Keratinocyte (primary cell): ENCODE results near the gene BCL2L12. TPM values are rescaled to one million over a fixed set of nuclear protein-coding genes. Genes with fewer than 3 reads are reported as not detected.

ENCODE experiments used
- DNase-seq: peaks from one replicate; pipeline ENCODE4 v3.0.0-alpha.2; 2011; ENCODE audit warnings: low read depth, missing footprints, low spot score
- FAIRE-seq: peaks from 2 replicates; lab custom pipeline; 2011; peaks lifted over from hg19 to GRCh38; lab: Jason Lieb, UNC
- H2AFZ ChIP-seq: 2 replicates; pipeline ENCODE4 v1.6.0; 2012; ENCODE audit warnings: low read length, control low read depth, inconsistent platforms; ENCODE audit not compliant: control insufficient read depth
- H3K27ac ChIP-seq: 2 replicates; pipeline ENCODE4 v1.5.1; 2011; ENCODE audit warnings: low read length; ENCODE audit not compliant: control insufficient read depth, insufficient read depth
- H3K27me3 ChIP-seq: 3 replicates; pipeline ENCODE4 v1.6.0; 2011; ENCODE audit warnings: low read length; ENCODE audit not compliant: control insufficient read depth, insufficient read depth; ENCODE audit errors: extremely low read depth
- H3K36me3 ChIP-seq, 2 experiments: 2 replicates in 1 of 2; 3 replicates in 1 of 2; pipeline ENCODE4 v1.5.1; 2011; ENCODE audit warnings: low read length in 2 of 2, mild to moderate bottlenecking in 1 of 2; ENCODE audit not compliant: control insufficient read depth in 2 of 2, insufficient read depth in 2 of 2; ENCODE audit errors: extremely low read depth in 1 of 2
- H3K4me1 ChIP-seq: 3 replicates; pipeline ENCODE4 v1.5.1; 2011; ENCODE audit warnings: low read length; ENCODE audit not compliant: control insufficient read depth, insufficient read depth; ENCODE audit errors: extremely low read depth
- H3K4me2 ChIP-seq: 3 replicates; pipeline ENCODE4 v1.6.0; 2011; ENCODE audit warnings: low read depth, low read length; ENCODE audit not compliant: control insufficient read depth, insufficient read depth; ENCODE audit errors: extremely low read depth
- H3K4me3 ChIP-seq, 3 experiments: fragments of 200-600 bp in 1 of 3; sonication (generic) in 1 of 3; 2 replicates in 2 of 3; 3 replicates in 1 of 3; pipeline ENCODE4 v1.5.1; 2011 to 2016; ENCODE audit warnings: low read length in 3 of 3, mild to moderate bottlenecking in 3 of 3, control low read depth in 2 of 3, inconsistent platforms in 1 of 3, low read depth in 1 of 3, mixed read lengths in 1 of 3, mixed run types in 1 of 3, moderate library complexity in 1 of 3; ENCODE audit not compliant: control insufficient read depth in 2 of 3, insufficient read depth in 2 of 3; ENCODE audit errors: extremely low read depth in 1 of 3
- H3K79me2 ChIP-seq: 2 replicates; pipeline ENCODE4 v1.6.0; 2012; ENCODE audit warnings: low read length; ENCODE audit not compliant: control insufficient read depth, insufficient read depth
- H3K9ac ChIP-seq: 3 replicates; pipeline ENCODE4 v1.6.0; 2011; ENCODE audit warnings: low read length; ENCODE audit not compliant: control insufficient read depth, insufficient read depth; ENCODE audit errors: extremely low read depth
- H3K9me1 ChIP-seq: 3 replicates; pipeline ENCODE4 v1.6.0; 2011; ENCODE audit warnings: low read length; ENCODE audit not compliant: control insufficient read depth, insufficient read depth; ENCODE audit errors: extremely low read depth
- H3K9me3 ChIP-seq: 2 replicates; pipeline ENCODE4 v1.5.1; 2012; ENCODE audit warnings: low read depth, low read length; ENCODE audit not compliant: control insufficient read depth
- H4K20me1 ChIP-seq: 3 replicates; pipeline ENCODE4 v1.6.0; 2011; ENCODE audit warnings: low read length; ENCODE audit not compliant: control insufficient read depth, insufficient read depth; ENCODE audit errors: extremely low read depth
- EZH2 ChIP-seq: IDR thresholded peaks from one replicate; pipeline ENCODE4 v1.6.1; 2012; ENCODE audit warnings: inconsistent platforms, mild to moderate bottlenecking, low read length, moderate library complexity
- dilution Hi-C: fragments of 300-500 bp; cut with MboI; formaldehyde crosslinking; loops from one replicate; pipeline ENCODE4 v1.7.0; 2020; ENCODE audit warnings: low sequenced_read_pairs; ENCODE audit not compliant: extremely low pct_ligation_motif_present
- polyA plus RNA-seq, 5 experiments: library from polyadenylated mRNA; depleted of rRNA in 3 of 5; stranded (reverse) in 3 of 5; stranded (forward) in 1 of 5; unstranded in 1 of 5; fragments of >200 nt; gene quantifications; 1 replicate in 1 of 5; 2 replicates in 3 of 5; 3 replicates in 1 of 5; pipeline versions ENCODE4 v1.2.1 to v1.2.3, GENCODE V29; 2011 to 2012; ENCODE audit warnings: missing spikeins in 2 of 5, low read depth in 1 of 5, low replicate concordance in 1 of 5
- TF ChIP-seq, protein P1 (sequence below), 3 experiments: IDR thresholded peaks in 1 of 3; conservative IDR thresholded peaks in 1 of 3; optimal IDR thresholded peaks in 1 of 3; 2 replicates in 2 of 3; 3 replicates in 1 of 3; pipeline versions ENCODE3 to v1.5.1; 2011; ENCODE audit warnings: low read length in 3 of 3, mild to moderate bottlenecking in 3 of 3, moderate library complexity in 2 of 3, control low read depth in 1 of 3, inconsistent platforms in 1 of 3; ENCODE audit not compliant: insufficient read depth in 2 of 3; ENCODE audit errors: extremely low read depth in 1 of 3

The BCL2L12 gene
- polyA plus RNA-seq, 1 donor (not counting 4 experiments of a cell fraction or from before 2014, with no cell fraction given), result 14.8 TPM

DNA sequence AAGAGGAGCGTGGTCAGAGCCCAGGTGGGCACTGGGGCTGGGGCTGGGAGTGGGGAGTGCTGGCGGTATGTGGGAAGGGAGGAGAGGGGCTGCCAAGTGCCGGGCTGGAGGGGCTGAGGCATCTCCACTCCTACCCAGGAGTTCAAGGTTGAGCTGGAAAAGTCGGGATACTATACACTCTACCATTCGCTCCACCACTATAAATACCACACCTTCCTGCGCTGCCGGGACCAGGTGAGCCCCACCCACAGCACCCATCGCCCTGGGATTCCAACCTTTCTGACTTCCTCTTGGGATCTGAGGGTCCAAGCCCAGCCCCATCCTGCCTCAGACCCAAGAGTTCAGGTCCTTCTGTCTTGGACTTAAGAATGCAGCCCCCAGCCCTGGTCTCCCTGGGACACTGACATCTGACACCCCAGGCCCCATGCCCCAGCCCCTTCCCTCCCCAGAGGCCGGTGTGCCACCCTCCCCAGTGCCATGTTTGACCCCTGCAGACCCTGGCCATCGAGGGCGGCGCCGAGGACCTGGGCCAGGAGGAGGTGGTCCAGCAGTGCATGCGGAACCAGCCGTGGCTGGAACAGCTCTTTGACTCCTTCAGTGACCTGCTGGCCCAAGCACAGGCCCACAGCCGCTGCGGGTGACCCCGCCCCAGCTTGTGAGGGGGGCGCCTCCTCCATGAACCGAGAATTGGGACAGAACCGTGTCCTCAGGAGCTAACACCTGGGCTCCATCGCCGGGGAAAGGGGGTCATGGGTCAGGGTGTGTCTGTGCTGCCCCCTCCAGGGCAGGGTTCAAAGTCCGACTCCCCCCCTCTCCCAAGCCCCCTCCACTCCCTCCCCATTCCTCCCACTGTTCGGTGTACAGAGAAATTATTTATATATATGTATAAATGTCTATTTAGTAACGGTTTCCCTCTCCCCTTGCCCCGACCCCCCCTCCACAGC, 40.5 kb upstream of the BCL2L12 start:
- no peaks in the 10 kb centered on the region for H4K20me1 ChIP-seq
- TF ChIP-seq, protein P1, sequence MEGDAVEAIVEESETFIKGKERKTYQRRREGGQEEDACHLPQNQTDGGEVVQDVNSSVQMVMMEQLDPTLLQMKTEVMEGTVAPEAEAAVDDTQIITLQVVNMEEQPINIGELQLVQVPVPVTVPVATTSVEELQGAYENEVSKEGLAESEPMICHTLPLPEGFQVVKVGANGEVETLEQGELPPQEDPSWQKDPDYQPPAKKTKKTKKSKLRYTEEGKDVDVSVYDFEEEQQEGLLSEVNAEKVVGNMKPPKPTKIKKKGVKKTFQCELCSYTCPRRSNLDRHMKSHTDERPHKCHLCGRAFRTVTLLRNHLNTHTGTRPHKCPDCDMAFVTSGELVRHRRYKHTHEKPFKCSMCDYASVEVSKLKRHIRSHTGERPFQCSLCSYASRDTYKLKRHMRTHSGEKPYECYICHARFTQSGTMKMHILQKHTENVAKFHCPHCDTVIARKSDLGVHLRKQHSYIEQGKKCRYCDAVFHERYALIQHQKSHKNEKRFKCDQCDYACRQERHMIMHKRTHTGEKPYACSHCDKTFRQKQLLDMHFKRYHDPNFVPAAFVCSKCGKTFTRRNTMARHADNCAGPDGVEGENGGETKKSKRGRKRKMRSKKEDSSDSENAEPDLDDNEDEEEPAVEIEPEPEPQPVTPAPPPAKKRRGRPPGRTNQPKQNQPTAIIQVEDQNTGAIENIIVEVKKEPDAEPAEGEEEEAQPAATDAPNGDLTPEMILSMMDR (optimal IDR thresholded peaks at IDR 0.05 in 1 of 3, IDR thresholded peaks at IDR 0.05 in 1 of 3, conservative IDR thresholded peaks at IDR 0.05 in 1 of 3; ENCODE audit: extremely low read depth in 1 of 3, insufficient read depth in 2 of 3, low read length in 3 of 3), result no peak
- no peak for TF ChIP-seq EZH2
- DNase-seq (no peak), FAIRE-seq (no peak)
- H3K4me1 ChIP-seq, result no peaks in the 10 kb centered on the region
- H2AFZ ChIP-seq, result no peak overlapping the region
- dilution Hi-C loops, result no loop called here
- H3K9me3 ChIP-seq, result no peaks in the 10 kb centered on the region
- no peak overlapping the region for H3K4me3 ChIP-seq
- H3K79me2 ChIP-seq, result no peaks in the 10 kb centered on the region
- no peaks in the 10 kb centered on the region for H3K27me3 ChIP-seq
- peaks cover 6 to 12% of the 10 kb centered on the region in 2 experiments for H3K36me3 ChIP-seq
- no peaks in the 10 kb centered on the region for H3K9me1 ChIP-seq
- H3K4me2 ChIP-seq, result no peak overlapping the region
- no peak overlapping the region for H3K27ac ChIP-seq
- H3K9ac ChIP-seq, result no peak overlapping the region

DNA sequence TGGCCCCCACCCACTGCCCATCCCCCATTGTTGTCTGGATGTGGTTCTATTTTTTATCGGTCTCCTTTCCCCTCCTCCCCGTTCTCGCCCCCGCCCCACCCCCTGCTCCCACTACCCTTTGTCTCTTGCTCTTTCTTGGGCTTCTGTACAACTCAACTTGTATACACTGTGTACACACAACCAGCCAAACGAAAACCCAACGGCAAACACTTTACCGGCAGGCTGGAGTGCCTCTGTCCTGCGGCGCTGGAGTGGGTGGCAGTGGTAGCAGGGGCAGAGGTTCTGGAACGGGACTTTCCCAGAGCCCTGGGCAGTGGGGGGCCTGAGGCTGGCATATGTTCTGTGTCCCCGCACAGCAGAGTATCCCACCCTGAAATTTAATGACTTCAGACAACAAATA, 39.5 kb upstream of the BCL2L12 start:
- no peak for FAIRE-seq
- no peak for DNase-seq
- Histone ChIP-seq H3K27ac (no peak overlapping the region), H3K79me2 (no peaks in the 10 kb centered on the region), H3K36me3 (peaks cover 4 to 12% of the 10 kb centered on the region in 2 experiments), H2AFZ (no peak overlapping the region), H3K4me2 (no peak overlapping the region), H3K4me1 (peaks cover 3% of the 10 kb centered on the region), H3K27me3 (no peaks in the 10 kb centered on the region), H3K9ac (no peak overlapping the region), H3K9me1 (no peaks in the 10 kb centered on the region), H4K20me1 (no peaks in the 10 kb centered on the region), H3K9me3 (no peaks in the 10 kb centered on the region), H3K4me3 (no peak overlapping the region)
- TF ChIP-seq, protein P1 (optimal IDR thresholded peaks at IDR 0.05 in 1 of 3, IDR thresholded peaks at IDR 0.05 in 1 of 3, conservative IDR thresholded peaks at IDR 0.05 in 1 of 3; ENCODE audit: extremely low read depth in 1 of 3, insufficient read depth in 2 of 3, low read length in 3 of 3), result no peak
- TF ChIP-seq EZH2, result no peak
- dilution Hi-C loops, result no loop called here
